ENCODE data around the gene GTF2H2.
"Not testable (repeated sequence)": the region's sequence is repeated elsewhere in the genome, so short reads cannot be mapped to it uniquely, and the experiment has no call there.

GTF2H2 gene

GRCh38 chr5:71067262-71067928, at the start of gene GTF2H2:
GTF2H2 (minus strand) TSS chr5:71067676; CDS start chr5:71062763, 4,913 bp downstream.
- not testable (repeated sequence) for H3K9me3 ChIP-seq (ENCODE audit: control insufficient read depth, low read length); H3K9ac ChIP-seq (ENCODE audit: low read length); H3K27me3 ChIP-seq (replicated peaks; ENCODE audit: control insufficient read depth, insufficient read depth, low read length); H3K36me3 ChIP-seq (ENCODE audit: control insufficient read depth, insufficient read depth, low read length, severe bottlenecking); H3K4me1 ChIP-seq (ENCODE audit: control insufficient read depth, insufficient read depth, low read length); DNase-seq (ENCODE audit: low read depth); H3K4me3 ChIP-seq (ENCODE audit: low read length)

DNA sequence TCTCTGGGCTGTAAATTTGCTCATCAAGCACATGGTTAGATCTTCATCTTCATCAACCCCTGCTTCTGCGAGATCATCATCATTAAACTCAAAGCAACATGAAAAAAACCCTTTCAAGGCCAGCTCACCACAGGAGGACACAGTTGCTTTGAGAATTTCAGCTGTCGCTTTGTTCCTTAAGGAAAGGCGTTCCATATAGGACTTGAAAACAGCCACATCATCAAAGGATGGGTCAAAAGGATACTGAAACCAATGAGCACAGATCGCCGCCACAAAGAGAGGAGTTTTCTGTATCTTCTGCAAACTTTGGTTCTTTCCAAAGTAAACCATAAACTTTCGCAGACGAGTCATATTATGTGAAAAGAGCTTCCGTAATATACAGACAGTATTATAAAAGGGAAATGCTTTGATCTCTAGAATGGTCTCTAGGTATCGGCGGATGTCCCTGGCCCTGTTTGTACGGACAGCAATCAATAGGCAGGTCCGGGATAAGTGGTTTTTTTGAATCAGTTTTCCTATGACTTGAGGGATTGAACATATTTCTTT, 42.3 kb upstream of the GTF2H2 start:
- H3K4me3 ChIP-seq (ENCODE audit: low read length); H3K4me1 ChIP-seq (ENCODE audit: control insufficient read depth, insufficient read depth, low read length); DNase-seq (ENCODE audit: low read depth); H3K9me3 ChIP-seq (ENCODE audit: control insufficient read depth, low read length); H3K36me3 ChIP-seq (ENCODE audit: control insufficient read depth, insufficient read depth, low read length, severe bottlenecking); H3K27me3 ChIP-seq (replicated peaks; ENCODE audit: control insufficient read depth, insufficient read depth, low read length); H3K9ac ChIP-seq (ENCODE audit: low read length): not testable (repeated sequence)

- not testable (repeated sequence) for H3K9me3 ChIP-seq (ENCODE audit: control insufficient read depth, low read length); H3K4me1 ChIP-seq (ENCODE audit: control insufficient read depth, insufficient read depth, low read length); H3K9ac ChIP-seq (ENCODE audit: low read length); DNase-seq (ENCODE audit: low read depth); H3K27me3 ChIP-seq (replicated peaks; ENCODE audit: control insufficient read depth, insufficient read depth, low read length); H3K36me3 ChIP-seq (ENCODE audit: control insufficient read depth, insufficient read depth, low read length, severe bottlenecking); H3K4me3 ChIP-seq (ENCODE audit: low read length)
These were observed 32.5 kb upstream of the GTF2H2 start for GRCh38 chr5:71099996-71100395.

DNA sequence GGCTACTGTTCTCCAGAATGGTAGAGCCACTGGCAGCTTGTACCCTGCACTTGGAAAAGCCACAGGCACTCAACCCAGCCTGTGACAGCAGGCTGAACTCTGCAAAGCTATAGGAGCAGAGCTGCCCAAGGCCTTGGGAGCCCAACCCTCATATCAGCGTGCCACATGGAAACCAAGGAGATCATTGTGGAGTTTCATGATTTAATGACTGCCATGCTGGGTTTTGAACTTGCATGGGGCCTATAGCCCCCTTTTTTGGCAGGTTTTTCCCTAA, 30.4 kb upstream of the GTF2H2 start:
- H3K9ac ChIP-seq (ENCODE audit: low read length); H3K4me1 ChIP-seq (ENCODE audit: control insufficient read depth, insufficient read depth, low read length); H3K9me3 ChIP-seq (ENCODE audit: control insufficient read depth, low read length); H3K4me3 ChIP-seq (ENCODE audit: low read length); H3K27me3 ChIP-seq (replicated peaks; ENCODE audit: control insufficient read depth, insufficient read depth, low read length); DNase-seq (ENCODE audit: low read depth); H3K36me3 ChIP-seq (ENCODE audit: control insufficient read depth, insufficient read depth, low read length, severe bottlenecking): not testable (repeated sequence)

DNA sequence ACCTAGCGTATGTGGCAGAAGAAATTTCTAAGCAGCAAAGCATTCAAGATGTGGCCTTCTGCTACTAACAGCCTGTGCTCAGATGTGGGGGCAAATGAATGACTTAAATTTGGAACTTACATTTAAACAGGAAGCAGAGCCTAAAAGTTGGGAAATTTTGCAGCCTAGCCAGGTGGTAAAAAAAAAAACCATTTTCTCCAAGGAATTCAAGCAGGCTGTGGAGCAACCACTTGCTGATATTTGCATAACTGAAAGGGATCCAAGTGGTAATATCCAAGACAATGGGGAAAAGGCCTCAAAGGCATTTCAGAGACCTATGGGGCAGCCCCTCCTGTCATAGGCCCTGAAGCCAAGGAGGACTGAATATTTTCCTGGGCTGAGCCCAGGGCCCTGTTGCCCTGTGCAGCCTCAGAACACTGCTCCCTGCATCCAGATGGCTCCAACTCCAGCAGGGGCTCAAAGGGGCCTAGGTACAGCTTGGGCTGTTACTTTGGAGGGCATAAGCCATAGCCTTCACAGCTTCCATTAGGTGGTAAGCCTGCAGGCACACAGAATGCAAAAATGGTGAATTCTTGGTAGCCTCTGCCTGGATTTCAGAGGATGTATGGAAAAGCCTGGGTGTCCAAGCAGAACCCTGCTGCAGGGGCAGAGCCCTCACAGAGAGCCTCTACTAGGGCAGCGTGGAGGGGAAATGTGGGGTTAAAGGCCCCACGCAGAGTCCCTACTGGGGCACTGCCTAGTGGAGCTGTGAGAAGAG, 29.9 kb upstream of the GTF2H2 start:
- not testable (repeated sequence) for DNase-seq (ENCODE audit: low read depth); H3K9me3 ChIP-seq (ENCODE audit: control insufficient read depth, low read length); H3K4me1 ChIP-seq (ENCODE audit: control insufficient read depth, insufficient read depth, low read length); H3K36me3 ChIP-seq (ENCODE audit: control insufficient read depth, insufficient read depth, low read length, severe bottlenecking); H3K4me3 ChIP-seq (ENCODE audit: low read length); H3K27me3 ChIP-seq (replicated peaks; ENCODE audit: control insufficient read depth, insufficient read depth, low read length); H3K9ac ChIP-seq (ENCODE audit: low read length)

- not testable (repeated sequence) for H3K9me3 ChIP-seq (ENCODE audit: control insufficient read depth, low read length); H3K4me1 ChIP-seq (ENCODE audit: control insufficient read depth, insufficient read depth, low read length); H3K36me3 ChIP-seq (ENCODE audit: control insufficient read depth, insufficient read depth, low read length, severe bottlenecking); H3K9ac ChIP-seq (ENCODE audit: low read length); H3K4me3 ChIP-seq (ENCODE audit: low read length); DNase-seq (ENCODE audit: low read depth); H3K27me3 ChIP-seq (replicated peaks; ENCODE audit: control insufficient read depth, insufficient read depth, low read length)
These were observed 22.3 kb upstream of the GTF2H2 start for GRCh38 chr5:71089773-71090172.

GRCh38 chr5:71088754-71089153, 21.3 kb upstream of the GTF2H2 start:
- H3K27me3 ChIP-seq (replicated peaks; ENCODE audit: control insufficient read depth, insufficient read depth, low read length); H3K9ac ChIP-seq (ENCODE audit: low read length); DNase-seq (ENCODE audit: low read depth); H3K9me3 ChIP-seq (ENCODE audit: control insufficient read depth, low read length); H3K36me3 ChIP-seq (ENCODE audit: control insufficient read depth, insufficient read depth, low read length, severe bottlenecking); H3K4me3 ChIP-seq (ENCODE audit: low read length); H3K4me1 ChIP-seq (ENCODE audit: control insufficient read depth, insufficient read depth, low read length): not testable (repeated sequence)

GRCh38 chr5:71086145-71086544, 18.7 kb upstream of the GTF2H2 start:
- H3K36me3 ChIP-seq (ENCODE audit: control insufficient read depth, insufficient read depth, low read length, severe bottlenecking); H3K4me3 ChIP-seq (ENCODE audit: low read length); H3K27me3 ChIP-seq (replicated peaks; ENCODE audit: control insufficient read depth, insufficient read depth, low read length); H3K4me1 ChIP-seq (ENCODE audit: control insufficient read depth, insufficient read depth, low read length); H3K9ac ChIP-seq (ENCODE audit: low read length); DNase-seq (ENCODE audit: low read depth); H3K9me3 ChIP-seq (ENCODE audit: control insufficient read depth, low read length): not testable (repeated sequence)

GRCh38 chr5:71084280-71085063, 17.0 kb upstream of the GTF2H2 start:
- not testable (repeated sequence) for H3K36me3 ChIP-seq (ENCODE audit: control insufficient read depth, insufficient read depth, low read length, severe bottlenecking); H3K4me3 ChIP-seq (ENCODE audit: low read length); H3K4me1 ChIP-seq (ENCODE audit: control insufficient read depth, insufficient read depth, low read length); DNase-seq (ENCODE audit: low read depth); H3K9me3 ChIP-seq (ENCODE audit: control insufficient read depth, low read length); H3K9ac ChIP-seq (ENCODE audit: low read length); H3K27me3 ChIP-seq (replicated peaks; ENCODE audit: control insufficient read depth, insufficient read depth, low read length)

- DNase-seq (ENCODE audit: low read depth); H3K4me1 ChIP-seq (ENCODE audit: control insufficient read depth, insufficient read depth, low read length); H3K27me3 ChIP-seq (replicated peaks; ENCODE audit: control insufficient read depth, insufficient read depth, low read length); H3K9me3 ChIP-seq (ENCODE audit: control insufficient read depth, low read length); H3K9ac ChIP-seq (ENCODE audit: low read length); H3K4me3 ChIP-seq (ENCODE audit: low read length); H3K36me3 ChIP-seq (ENCODE audit: control insufficient read depth, insufficient read depth, low read length, severe bottlenecking): not testable (repeated sequence)
These were observed 15.4 kb upstream of the GTF2H2 start for GRCh38 chr5:71082898-71083297.

DNA sequence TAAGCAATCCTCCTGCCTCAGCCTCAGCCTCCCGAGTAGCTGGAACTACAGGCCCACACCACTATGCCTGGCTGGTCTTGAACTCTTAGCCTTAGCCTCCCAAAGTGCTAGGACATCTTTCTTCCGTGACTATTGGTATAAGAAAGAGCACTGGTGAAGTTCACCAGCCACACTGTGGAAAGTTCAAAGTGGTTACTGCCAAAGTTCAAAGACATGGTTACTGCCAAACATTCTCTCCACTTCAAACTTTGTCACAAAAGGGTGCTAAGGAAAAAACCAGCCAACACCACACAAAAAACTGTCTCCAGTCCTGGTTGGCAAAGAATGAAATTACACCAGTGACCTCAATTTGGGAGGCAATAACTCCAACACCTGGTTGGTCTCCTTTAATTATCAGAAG, 14.9 kb upstream of the GTF2H2 start:
- DNase-seq (ENCODE audit: low read depth); H3K4me3 ChIP-seq (ENCODE audit: low read length); H3K4me1 ChIP-seq (ENCODE audit: control insufficient read depth, insufficient read depth, low read length); H3K9ac ChIP-seq (ENCODE audit: low read length); H3K36me3 ChIP-seq (ENCODE audit: control insufficient read depth, insufficient read depth, low read length, severe bottlenecking); H3K27me3 ChIP-seq (replicated peaks; ENCODE audit: control insufficient read depth, insufficient read depth, low read length); H3K9me3 ChIP-seq (ENCODE audit: control insufficient read depth, low read length): not testable (repeated sequence)
